ENCODE measurements around the gene CADM4.
"Not testable (repeated sequence)": the region's sequence is repeated elsewhere in the genome, so short reads cannot be mapped to it uniquely, and the experiment has no call there.

Gene CADM4

DNA sequence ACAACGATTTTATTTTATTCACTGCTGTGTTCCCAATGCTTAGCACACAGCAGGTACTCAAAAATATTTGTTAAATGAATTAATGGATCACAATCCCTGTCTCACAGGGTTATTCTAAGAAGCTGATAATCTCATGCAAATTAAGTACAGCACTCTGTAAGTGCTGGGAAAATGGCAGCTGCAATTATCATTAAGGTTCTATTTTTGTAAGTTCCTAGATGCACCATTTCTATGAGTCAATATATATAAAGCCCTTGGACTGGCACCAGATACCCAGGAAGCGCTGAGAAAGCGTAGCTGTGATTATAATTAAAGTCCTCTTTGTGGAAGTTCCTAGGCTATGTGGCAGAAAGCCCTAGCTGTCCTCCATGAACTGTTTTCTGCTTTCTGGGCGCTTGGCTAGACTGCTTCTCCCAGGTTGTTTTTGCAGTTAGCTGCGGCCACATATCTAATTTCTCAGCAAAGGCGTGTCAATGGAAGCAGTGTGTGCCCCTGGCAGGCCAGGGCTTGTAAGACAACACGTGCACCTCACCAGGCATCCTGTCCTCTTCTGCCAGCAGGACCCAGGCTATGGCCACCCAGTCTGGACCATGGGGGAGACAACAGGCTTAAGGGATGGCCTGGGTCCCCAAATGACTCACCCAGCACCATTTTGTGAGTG, 33.0 kb downstream of the CADM4 start:
- DNase-seq (ENCODE audit: low read depth) = no peak

DNA sequence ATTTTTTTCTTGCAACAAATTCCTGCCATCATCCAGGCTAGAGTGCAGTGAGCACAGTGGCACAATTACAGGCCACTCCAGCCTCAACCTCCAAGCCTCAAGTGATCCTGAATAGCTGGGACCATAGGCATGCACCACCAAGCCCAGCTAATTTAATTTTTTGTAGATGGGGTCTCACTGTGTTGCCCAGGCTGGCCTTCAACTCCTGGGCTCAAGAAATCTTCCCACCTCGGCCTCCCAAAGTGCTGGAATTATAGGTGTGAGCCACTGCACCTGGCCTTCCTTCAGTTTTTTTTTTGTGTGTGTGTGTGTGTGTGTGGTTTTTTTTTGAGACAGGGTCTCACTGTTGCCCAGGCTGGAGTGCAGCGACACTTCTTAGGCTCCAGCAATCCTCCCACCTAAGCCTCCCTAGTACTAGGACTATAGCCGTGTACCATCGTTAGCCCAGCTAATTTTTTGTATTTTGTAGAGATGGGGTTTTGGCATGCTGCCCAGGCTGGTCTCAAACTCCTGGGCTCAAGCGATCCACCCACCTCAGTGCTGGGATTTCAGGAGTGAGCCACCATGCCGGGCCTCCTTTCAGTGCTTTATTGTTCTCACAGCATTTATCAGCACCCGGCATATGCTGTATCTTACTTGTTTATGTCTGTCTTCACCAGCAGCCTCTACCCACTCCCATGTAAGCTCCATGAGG, 33.6 kb downstream of the CADM4 start:
- DNase-seq (ENCODE audit: low read depth) = no peak

DNA sequence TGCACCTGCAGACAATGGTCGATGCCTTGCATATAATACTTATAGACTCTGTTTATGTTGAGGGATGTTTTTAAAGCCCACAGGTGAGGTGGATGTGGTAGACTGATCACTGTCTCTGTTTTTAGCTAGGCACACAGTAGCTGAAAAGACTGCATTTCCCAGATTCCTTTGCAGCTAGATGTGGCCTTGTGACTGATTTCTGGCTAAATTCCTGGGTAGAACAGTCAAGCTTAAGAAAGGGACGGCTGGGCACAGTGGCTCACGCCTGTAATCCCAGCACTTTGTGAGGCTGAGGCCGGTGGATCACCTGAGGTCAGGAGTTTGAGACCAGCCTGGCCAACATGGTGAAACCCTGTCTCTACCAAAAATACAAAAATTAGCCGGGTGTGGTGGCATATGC, 39.3 kb downstream of the CADM4 start:
- DNase-seq (ENCODE audit: low read depth) = not testable (repeated sequence)

DNA sequence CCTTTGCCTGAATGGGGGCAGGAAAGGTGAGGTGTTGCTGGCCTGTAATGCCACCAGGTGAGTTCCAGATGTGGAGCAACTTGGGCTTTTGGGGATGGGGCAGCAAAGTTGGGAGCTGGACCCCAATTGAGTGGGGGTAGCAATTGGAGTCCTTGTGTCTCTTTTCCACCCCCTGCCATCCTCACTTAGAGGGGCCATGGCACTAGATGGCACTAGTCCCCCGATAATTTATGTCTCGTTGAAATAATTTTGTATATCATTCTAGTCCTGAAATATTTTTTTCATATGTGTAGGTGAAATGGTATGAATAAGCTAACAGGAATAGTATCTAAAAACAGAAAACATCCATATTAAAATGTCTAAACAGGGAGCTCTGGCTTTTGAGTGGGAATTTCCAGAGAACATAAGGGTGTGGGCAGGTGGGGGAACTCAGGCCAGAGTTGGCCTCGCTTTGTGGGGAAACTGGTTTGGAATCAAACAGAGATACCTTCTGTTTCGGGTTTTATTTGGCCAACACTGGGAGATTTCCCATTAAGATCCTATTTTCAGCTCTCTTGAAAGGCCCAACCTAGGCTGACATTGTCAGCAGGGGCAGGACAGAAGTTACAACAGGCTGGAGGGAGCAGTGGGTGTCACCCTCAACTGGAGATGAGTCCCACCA, 39.9 kb downstream of the CADM4 start:
- DNase-seq (ENCODE audit: low read depth) = no peak

DNA sequence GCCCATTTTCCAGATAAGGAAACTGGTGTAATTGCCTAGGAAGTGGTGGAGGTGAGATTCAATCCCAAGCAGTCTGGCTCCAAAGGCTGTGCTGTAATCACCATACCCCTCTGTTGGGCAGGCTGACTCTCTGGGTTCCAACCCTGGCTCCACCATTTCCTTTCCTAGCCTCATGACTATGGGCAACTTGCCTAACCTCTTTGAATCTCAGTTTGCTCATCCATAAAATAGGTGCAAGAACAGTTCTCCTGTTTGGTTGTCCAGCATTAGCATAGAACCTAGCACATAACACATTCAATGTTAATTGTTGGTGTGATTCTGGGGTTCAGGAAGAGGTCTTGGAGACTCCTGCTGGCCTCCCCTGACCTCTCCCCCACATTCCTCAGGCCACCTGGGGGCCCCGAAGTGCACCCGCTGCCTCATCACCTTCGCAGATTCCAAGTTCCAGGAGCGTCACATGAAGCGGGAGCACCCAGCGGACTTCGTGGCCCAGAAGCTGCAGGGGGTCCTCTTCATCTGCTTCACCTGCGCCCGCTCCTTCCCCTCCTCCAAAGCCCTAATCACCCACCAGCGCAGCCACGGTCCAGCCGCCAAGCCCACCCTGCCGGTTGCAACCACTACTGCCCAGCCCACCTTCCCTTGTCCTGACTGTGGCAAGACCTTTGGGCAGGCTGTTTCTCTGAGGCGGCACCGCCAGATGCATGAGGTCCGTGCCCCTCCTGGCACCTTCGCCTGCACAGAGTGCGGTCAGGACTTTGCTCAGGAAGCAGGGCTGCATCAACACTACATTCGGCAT, 41.0 kb downstream of the CADM4 start:
- DNase-seq (ENCODE audit: low read depth) = no peak

DNA sequence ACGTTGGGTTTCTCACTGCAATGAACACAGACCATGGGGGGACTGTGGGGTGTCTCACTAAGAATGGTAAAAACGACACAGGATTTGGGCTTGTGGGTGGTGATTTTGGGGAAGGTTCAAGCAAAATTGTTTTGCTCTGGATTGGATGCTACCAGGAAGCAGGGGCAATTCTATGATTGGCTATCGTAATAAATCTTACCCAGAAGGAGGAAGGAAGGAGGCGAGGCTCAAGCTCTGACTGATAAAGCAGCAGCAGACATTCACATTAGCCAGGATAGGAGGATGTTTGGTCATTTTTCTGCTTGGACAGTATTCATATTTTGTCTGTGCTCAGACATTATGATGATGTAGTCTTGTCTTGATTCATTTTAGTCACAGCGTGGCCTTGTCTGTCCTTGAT, 41.8 kb downstream of the CADM4 start:
- no peak for DNase-seq (ENCODE audit: low read depth)

DNA sequence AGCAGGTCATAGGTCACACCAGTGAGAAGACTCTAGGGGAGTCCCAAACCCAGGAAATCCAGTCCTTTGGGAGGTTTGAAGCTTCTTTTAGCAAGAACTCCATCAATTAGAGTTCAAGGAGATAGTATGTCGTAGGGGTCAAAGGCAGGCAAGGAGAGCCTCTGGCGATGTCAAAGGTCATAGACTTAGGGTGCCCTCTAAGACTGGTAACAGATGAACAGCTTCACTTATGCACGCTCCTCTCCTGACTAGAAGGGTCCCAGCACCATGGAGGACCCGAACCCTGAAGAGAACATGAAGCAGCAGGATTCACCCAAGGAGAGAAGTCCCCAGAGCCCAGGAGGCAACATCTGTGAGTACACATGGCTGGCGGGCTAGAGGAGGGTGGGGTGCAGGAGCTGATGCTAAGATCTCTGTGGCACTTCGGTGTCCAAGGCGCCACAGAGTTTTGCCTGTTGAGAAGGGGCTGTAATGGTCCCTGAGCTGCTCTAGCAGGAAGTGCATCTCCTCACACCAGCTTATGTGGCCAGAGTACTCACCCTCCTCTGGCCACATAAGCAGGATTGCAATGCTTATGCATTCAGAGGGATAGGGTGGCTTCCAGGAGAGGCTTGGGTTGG, 42.7 kb downstream of the CADM4 start:
- DNase-seq (ENCODE audit: low read depth) = no peak

DNA sequence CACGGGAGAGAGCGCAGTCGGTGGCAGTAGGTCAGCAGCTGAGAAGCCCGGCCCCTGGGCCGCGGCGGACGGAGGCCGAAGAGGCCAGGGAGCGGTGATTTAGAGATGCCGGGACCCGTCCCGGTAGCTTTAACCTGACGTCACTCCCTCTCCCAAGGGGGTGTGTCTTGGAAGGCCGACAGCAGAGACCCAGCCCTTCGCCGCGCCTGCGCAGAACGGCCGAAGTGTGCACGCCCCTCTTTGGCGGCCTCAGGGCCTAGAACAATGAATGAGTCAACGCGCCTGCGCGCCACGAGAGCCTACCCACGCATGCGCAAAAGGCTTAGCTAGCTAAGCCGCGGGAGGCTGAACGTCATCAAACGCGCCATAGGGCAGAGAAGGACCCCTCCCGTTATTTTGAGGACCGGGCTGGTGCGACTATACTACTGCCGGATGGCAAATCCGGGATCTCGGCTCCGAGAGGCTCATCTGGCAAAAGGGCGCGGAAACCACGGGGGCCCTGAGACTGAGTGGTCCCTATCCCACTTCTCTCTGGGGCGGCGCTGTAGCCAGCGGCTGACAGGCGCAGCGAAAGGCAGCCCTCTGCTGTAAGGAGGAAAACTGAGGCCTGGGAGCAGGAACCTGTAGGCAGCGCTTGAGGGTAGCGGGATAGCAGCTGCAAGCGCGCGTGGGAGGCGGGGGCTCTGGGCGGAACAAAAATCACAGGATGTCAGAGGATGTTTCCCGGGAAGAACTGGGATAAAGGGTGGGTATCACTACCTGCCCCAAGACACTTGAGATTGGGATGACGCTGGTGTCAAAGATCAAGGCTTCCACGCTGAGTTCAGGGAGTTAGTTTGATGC, 43.4 kb downstream of the CADM4 start, which contains the start of the genes IRGQ and ZNF576:
IRGQ (minus strand) TSS at position 136 of the 843 bp plus-strand sequence. CDS start 796 bp downstream, outside the sequence.
ZNF576 (plus strand) TSS at position 597 of the 843 bp plus-strand sequence. CDS start 514 bp downstream, outside the sequence.
- DNase-seq (ENCODE audit: low read depth) = peak; percentile 97

DNA sequence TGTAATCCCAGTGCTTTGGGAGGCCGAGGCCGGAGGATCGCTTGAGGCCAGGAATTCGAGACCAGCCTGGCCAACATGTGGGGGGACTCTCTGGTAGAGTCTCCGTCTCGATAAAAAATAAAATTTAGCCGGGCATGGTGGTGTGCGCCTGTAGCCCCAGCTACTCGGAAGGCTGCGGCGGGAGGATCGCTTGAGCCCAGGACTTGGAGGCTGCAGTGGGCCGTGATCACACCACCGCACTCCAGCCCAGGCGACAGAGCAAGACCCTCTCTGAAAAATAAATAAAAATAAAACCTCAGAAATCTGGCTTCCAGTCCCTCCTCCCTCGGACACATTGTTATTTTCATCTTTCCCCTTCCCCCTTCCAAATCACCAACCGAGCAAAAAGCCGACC, 44.0 kb downstream of the CADM4 start:
- no peak for DNase-seq (ENCODE audit: low read depth)

DNA sequence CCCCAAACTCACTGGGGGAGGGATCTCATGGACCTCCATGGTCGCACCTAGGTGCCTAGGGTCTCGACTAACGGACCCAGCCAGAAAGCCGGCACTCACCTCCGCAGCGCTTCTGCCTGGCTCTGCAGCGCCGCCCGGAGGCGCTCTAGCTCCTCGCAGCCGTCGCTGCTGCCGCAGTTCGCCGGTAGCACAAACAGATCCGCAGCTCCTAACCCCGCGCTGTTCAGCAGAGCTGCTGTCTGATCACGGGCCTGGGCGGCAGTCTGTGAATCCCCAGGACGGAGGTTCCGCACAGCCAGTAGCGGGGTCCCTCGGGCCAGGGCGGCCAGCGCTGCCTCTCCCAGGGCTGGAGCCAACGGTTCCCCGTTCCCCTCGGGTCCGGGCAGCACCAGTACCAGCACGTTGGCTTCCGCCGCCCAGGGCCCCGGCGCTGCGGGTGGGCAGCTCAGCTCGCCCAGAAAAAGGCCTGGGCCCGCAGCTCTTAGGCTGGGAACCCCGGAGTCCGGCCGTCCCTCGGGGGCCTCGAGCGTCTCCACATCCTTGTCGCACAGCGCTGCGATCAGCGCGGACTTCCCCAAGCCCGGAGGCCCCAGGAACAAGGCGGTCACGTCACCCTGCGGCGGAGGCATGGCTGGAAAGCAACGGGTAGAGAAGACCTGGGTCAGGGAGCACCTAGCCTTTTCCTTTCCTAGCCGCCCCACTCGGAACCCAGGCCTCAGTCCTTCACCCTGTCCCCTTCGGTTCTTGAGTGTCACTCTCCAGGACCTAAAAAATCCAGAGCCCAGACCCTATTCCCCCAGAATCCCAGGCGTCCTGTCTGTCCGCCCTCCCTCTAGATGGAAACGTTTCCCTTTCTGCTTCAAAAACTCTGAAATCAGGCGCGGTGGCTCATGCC, 44.7 kb downstream of the CADM4 start:
- DNase-seq (ENCODE audit: low read depth) = no peak

DNA sequence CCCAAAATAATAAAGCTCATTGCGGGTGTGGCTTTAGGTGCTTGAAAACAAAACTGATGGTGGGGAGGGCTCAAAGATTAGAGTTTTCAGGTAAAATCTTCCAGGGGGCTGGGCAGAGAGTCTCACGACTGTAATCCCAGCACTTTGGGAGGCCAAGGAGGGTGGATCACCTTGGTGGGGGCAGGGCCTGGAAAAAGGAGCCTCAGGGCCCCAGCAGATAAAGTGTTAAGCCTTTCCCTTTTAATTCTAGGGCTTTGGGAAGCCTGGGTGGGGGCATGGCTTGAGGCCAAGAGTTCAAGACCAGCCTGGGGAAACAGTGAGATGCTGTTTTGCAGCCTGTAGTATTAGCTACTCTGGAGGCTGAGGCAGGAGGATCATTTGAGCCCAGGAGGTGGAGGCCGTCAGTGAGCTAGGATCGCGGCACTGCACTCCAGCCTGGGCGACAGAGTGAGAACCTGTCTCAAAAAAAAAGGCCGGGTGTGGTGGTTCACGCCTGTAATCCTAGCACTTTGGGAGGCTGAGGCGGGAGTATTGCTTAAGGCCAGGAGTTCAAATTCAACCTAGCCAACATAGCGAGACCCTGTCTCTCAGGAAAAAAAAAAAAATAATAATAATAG, 45.5 kb downstream of the CADM4 start:
- no peak for DNase-seq (ENCODE audit: low read depth)

DNA sequence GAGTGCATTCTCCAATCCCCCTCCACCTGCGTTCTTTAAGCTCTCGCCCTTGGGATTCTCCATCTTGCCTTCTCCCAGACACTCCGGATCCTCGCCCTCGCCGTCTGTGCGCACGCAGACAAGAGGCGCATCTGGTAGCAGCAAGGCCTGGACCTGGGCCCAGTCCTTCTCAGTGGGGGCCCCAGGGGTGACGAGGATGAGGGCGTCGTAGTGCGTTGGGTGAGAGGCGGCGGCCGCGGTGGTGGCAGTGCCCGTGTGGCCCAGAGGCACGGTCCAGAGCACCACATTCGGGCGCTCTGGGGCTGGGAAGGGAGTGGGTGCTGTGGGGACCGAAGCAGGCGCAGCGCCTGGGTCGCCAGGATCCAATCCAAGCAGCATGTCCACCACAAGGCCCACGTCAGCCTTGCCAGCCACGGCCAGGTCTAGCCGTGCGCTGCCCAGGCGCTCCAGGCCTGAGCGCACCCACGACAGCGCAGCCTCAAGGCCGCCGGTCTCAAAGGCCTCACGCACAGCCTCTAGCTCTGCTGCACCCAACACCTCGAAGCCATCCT, 46.8 kb downstream of the CADM4 start:
- no peak for DNase-seq (ENCODE audit: low read depth)

DNA sequence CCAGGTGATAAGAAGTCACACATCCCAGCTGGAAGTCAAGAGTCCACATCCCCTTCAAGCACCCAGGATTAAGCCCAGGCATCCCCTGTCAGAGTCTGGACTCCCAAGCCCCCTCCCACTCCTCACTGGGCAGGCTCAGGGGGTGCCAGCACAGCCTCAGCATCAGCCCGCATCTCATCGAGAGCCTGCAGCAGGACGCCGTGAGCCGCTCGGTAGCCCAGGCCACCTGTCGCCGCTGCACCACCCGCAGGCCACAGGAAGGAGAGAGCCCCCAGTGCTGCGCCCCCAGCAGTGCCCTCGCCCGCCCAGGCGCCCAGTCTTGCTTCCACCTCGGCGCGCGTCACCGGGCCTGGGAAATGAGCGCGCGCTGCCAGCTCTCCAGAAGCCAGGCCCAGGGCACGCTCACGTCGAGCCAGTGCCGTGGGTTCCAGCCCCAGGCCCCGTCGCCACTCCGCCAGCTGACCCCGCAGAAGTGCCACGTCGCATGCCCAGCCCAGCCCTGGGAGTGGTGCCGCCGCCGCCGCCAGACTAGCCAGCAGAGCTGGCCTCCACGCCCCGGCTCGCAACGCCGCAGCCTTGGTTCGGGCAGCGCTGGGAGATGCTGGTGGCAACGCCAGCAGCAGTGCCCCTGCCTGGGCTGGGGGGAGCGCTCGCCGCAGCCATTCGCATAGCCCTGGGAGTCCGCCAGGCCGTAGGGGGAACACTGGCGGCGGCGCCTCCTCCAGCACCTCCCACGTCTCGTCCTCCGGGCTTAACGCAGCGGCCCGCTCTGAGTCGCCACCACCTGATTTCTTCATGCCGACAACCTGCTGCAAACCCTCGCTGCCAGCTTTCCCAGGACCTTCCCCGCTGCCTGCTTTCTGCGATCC, 47.5 kb downstream of the CADM4 start:
- no peak for DNase-seq (ENCODE audit: low read depth)

DNA sequence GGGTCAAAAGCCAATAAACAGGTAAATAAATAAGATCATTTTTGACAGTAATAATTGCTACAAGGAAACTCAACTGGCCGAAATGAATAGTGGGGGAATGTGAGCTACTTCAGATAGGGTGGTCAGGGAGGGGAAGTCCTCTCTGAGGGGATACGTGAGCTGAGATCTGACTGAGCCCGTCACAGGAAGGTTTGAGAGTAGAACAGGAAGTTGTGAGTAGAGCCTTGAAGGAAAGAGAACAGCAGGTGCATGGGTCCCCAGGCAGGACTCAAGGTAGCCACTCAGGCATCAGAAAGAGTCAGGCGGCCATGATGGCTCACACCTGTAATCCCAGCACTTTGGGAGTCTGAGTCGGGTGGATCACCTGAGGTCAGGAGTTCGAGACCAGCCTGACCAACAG, 50.0 kb downstream of the CADM4 start:
- no peak for DNase-seq (ENCODE audit: low read depth)

DNA sequence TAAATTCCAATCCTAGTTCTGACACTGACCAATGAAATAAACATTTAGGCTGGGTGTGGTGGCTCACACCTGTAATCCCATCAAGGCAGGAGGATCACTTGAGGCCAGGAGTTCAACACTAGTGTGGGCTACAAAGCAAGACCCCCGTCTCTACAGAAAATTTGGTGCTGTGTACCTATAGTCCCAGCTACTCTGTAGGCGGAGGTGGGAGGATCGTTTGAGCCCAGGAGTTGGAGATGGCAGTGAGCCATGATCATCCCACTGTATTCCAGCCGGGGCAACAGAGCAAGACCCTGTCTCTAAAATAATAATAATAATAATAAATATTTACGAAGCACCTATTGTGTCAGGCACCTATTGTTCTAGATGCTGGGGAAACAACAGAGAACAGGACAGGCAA, 50.4 kb downstream of the CADM4 start:
- DNase-seq (ENCODE audit: low read depth) = no peak

DNA sequence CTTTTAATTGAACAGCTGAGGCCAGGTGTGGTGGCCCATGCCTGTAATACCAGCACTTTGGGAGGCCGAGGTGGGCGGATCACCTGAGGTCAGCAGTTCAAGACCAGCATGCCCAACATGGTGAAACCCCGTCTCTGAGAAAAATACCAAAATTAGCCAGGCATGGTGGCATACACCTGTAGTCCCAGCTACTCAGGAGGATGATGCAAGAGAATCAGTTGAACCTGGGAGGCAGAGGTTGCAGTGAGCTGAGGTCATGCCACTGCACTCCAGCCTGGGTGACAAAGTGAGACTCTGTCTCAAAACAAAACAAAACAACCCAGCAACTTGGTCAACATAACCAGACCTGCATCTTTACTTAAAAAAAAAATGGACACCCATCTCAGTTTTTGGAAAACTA, 52.6 kb downstream of the CADM4 start:
- DNase-seq (ENCODE audit: low read depth) = not testable (repeated sequence)

DNA sequence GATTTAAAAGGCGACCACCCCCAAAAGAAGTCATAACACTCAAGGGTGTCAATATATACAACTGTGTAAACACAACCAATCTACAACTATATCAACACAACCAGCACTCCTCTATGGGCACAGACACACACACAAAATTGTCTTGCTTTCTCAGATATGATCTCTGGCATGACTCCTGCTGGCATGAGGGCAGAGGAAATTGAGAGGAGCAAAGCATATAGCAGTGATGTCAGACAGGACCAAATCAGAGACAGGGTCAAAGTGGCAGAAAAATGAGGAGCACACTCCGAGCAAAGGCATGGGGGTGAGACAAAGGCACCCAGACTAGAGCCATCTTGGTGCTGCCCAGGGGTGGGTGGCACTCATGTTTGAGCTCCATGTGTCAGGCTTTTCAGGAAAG, 53.3 kb downstream of the CADM4 start:
- no peak for DNase-seq (ENCODE audit: low read depth)

DNA sequence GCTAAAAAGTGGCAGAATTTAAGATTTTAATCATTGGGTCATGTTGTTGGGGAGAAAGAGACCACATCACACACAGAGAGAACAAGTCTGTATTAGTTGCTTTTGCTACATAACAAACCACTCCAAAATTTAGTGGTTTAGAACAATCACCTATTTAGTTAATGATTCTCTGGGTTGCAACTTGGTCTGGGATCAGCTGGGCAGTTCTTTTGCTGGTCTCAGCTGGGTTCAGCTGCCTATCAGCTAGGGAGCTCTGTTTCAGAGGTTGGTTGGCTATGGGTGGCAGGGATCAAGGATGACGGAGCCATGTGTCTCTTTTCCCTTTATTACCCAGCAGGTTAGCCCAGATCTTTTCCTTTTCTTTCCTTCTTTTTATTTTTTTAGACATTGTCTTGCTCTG, 55.2 kb downstream of the CADM4 start:
- DNase-seq (ENCODE audit: low read depth) = no peak

Measured in stromal cell of bone marrow (primary cell).